Thoracic aorta (tissue), 2 donors: Measurements from ENCODE around the gene ZBTB3. TPM values are rescaled to one million over a fixed set of nuclear protein-coding genes. Genes with fewer than 3 reads are reported as not detected.
A peak's percentile ranks its signal among the peaks of the same experiment; 100 is the strongest.

ENCODE experiments used
- ATAC-seq: fragments of 150-250 bp; one replicate; pipeline ENCODE4 v1.8.0; 2017; ENCODE audit warnings: low read depth; ENCODE audit not compliant: insufficient number of reproducible peaks, low FRiP score
- DNase-seq: peaks from one replicate; pipeline ENCODE4 v3.0.0-alpha.2; 2020; ENCODE audit warnings: low spot score
- H3K27ac ChIP-seq, 2 donors: fragments of 200-600 bp; sonication (generic); 1 replicate in 1 of 2; 2 replicates in 1 of 2; pipeline ENCODE4 v1.5.1; 2016; ENCODE audit warnings: mild to moderate bottlenecking in 2 of 2, moderate library complexity in 2 of 2
- H3K27me3 ChIP-seq: fragments of 200-600 bp; sonication (generic); replicated peaks from 2 replicates; pipeline ENCODE4 v1.6.0; 2016; ENCODE audit warnings: mild to moderate bottlenecking; ENCODE audit not compliant: insufficient read depth
- H3K36me3 ChIP-seq: fragments of 200-600 bp; sonication (generic); one replicate; pipeline ENCODE4 v1.5.1; 2016
- H3K4me1 ChIP-seq, 2 donors: fragments of 200-600 bp; sonication (generic); 1 replicate in 1 of 2; 2 replicates in 1 of 2; pipeline versions ENCODE4 v1.5.1 to v1.6.0; 2016; ENCODE audit warnings: low read depth in 2 of 2, mild to moderate bottlenecking in 1 of 2; ENCODE audit not compliant: control insufficient read depth in 1 of 2
- H3K4me3 ChIP-seq: fragments of 200-600 bp; sonication (generic); 2 replicates; pipeline ENCODE4 v1.5.1; 2016; ENCODE audit warnings: mild to moderate bottlenecking
- H3K9me3 ChIP-seq: fragments of 200-600 bp; sonication (generic); 2 replicates; pipeline ENCODE4 v1.5.1; 2016
- CTCF ChIP-seq: fragments of 200-600 bp; sonication (generic); IDR thresholded peaks from one replicate; pipeline ENCODE4 v1.5.1; 2019; ENCODE audit warnings: antibody characterized with exemption
- total RNA-seq, 2 donors: library from RNA; depleted of rRNA; stranded (reverse); fragments of >200 nt; gene quantifications; one replicate each; pipeline versions ENCODE4 v1.1.0 to v1.2.3, GENCODE V29; 2016

The ZBTB3 gene
- total RNA-seq, 2 donors from 2014 or later: 6.2 to 7.6 TPM

GRCh38 chr11:62792202-62792575 lies 38.2 kb upstream of the ZBTB3 start:
- H3K27ac ChIP-seq: peak overlapping the region; percentile 82 to 85
- H3K4me3 ChIP-seq: peak overlapping the region; percentile 80
- H3K9me3 ChIP-seq: no peaks in the 10 kb centered on the region
- peaks cover 51% of the 10 kb centered on the region for H3K36me3 ChIP-seq
- DNase-seq: no peak
- no peak for TF ChIP-seq CTCF
- peaks cover 15 to 44% of the 10 kb centered on the region in 2 donors for H3K4me1 ChIP-seq
- peak; percentile 32 for ATAC-seq
- H3K27me3 ChIP-seq: no peaks in the 10 kb centered on the region

- peaks cover 15 to 44% of the 10 kb centered on the region in 2 donors for H3K4me1 ChIP-seq
Measured at GRCh38 chr11:62791501-62792201, 37.7 kb upstream of the ZBTB3 start, which contains the start of gene TMEM223. TSS of gene TMEM223 (minus strand) at chr11:62792006. CDS start at chr11:62791994, 12 bp downstream.

GRCh38 chr11:62789576-62789975 lies 35.6 kb upstream of the ZBTB3 start:
- TF ChIP-seq CTCF: no peak
- no peaks in the 10 kb centered on the region for H3K27me3 ChIP-seq
- H3K4me3 ChIP-seq: no peak overlapping the region
- peaks cover 25% of the 10 kb centered on the region for H3K36me3 ChIP-seq
- no peak overlapping the region for H3K27ac ChIP-seq
- peaks cover 15 to 51% of the 10 kb centered on the region in 2 donors for H3K4me1 ChIP-seq
- DNase-seq: no peak
- H3K9me3 ChIP-seq: no peaks in the 10 kb centered on the region
- ATAC-seq: no peak

More at GRCh38 chr11:62791501-62792201, 37.7 kb upstream of the ZBTB3 start, which contains the start of gene TMEM223:
- Histone ChIP-seq H3K4me3 (peak within 1 kb of the TSS; percentile 80), H3K36me3 (peaks cover 46% of the 10 kb centered on the region), H3K27ac (peak within 1 kb of the TSS; percentile 82 to 85), H3K9me3 (no peaks in the 10 kb centered on the region), H3K27me3 (no peaks in the 10 kb centered on the region)
- ATAC-seq (peak; percentile 73), DNase-seq (peak; percentile 59)
- TF ChIP-seq CTCF: peak; percentile 34

GRCh38 chr11:62788991-62789390 lies 35.0 kb upstream of the ZBTB3 start:
- Histone ChIP-seq H3K4me1 (peaks cover 15 to 51% of the 10 kb centered on the region in 2 donors), H3K4me3 (no peak overlapping the region), H3K27me3 (no peaks in the 10 kb centered on the region), H3K27ac (no peak overlapping the region), H3K36me3 (peaks cover 19% of the 10 kb centered on the region), H3K9me3 (no peaks in the 10 kb centered on the region)
- TF ChIP-seq CTCF: no peak
- DNase-seq (no peak), ATAC-seq (no peak)

- DNase-seq: peak; percentile 100
- Histone ChIP-seq H3K4me1 (peaks cover 13 to 45% of the 10 kb centered on the region in 2 donors), H3K9me3 (no peaks in the 10 kb centered on the region)
Measured at GRCh38 chr11:62787005-62787759, 33.2 kb upstream of the ZBTB3 start, which contains the start of gene TMEM179B. TSS of gene TMEM179B (plus strand) at chr11:62787402. CDS start at chr11:62787432, 30 bp downstream.

More at GRCh38 chr11:62787005-62787759, 33.2 kb upstream of the ZBTB3 start, which contains the start of gene TMEM179B:
- Histone ChIP-seq H3K4me3 (peak within 1 kb of the TSS; percentile 82), H3K27me3 (no peaks in the 10 kb centered on the region), H3K27ac (peak within 1 kb of the TSS; percentile 95 to 96), H3K36me3 (peaks cover 6% of the 10 kb centered on the region)
- TF ChIP-seq CTCF: peak; percentile 11
- ATAC-seq: peak; percentile 85
